ENCODE results near the gene POMGNT1. TPM values are rescaled to one million over a fixed set of nuclear protein-coding genes. Genes with fewer than 3 reads are reported as not detected.

The POMGNT1 gene
- polyA plus RNA-seq, 1 donor from 2014 or later: 128 TPM

DNA sequence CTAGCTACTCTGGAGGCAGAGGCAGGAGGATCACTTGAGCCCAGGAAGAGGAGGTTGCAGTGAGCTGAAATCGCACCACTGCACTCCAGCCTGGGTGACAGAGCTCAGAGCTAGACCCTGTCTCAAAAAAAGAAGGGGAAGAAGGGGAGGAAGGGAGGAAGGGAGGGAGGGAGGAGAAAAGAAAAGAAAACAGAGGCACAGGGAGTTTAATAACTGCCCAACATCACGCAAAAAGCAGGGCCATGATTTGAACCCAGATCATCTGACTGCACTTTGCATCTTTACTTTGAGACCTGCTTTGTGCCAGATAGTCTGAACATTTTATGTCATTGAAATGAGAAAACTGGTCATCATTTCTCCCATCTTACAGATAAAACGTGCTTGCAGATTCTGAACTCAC, 6.9 kb upstream of the POMGNT1 start (continued):
- TF ChIP-seq, protein P1, sequence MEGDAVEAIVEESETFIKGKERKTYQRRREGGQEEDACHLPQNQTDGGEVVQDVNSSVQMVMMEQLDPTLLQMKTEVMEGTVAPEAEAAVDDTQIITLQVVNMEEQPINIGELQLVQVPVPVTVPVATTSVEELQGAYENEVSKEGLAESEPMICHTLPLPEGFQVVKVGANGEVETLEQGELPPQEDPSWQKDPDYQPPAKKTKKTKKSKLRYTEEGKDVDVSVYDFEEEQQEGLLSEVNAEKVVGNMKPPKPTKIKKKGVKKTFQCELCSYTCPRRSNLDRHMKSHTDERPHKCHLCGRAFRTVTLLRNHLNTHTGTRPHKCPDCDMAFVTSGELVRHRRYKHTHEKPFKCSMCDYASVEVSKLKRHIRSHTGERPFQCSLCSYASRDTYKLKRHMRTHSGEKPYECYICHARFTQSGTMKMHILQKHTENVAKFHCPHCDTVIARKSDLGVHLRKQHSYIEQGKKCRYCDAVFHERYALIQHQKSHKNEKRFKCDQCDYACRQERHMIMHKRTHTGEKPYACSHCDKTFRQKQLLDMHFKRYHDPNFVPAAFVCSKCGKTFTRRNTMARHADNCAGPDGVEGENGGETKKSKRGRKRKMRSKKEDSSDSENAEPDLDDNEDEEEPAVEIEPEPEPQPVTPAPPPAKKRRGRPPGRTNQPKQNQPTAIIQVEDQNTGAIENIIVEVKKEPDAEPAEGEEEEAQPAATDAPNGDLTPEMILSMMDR (IDR thresholded peaks at IDR 0.05; ENCODE audit: poor library complexity, severe bottlenecking): no peak
- no peak for TF ChIP-seq EZH2 (IDR thresholded peaks at IDR 0.05; ENCODE audit: borderline replicate concordance, insufficient read depth, low read length, poor library complexity, severe bottlenecking)

- Histone ChIP-seq H3K4me2 (ENCODE audit: low read length) (no peak overlapping the region), H3K36me3 (ENCODE audit: insufficient read depth, low read length) (no peaks in the 10 kb centered on the region), H4K20me1 (ENCODE audit: insufficient read depth) (no peaks in the 10 kb centered on the region), H3F3A (ENCODE audit: insufficient read depth, low read length, poor library complexity, severe bottlenecking) (no peaks in the 10 kb centered on the region), H2AFZ (ENCODE audit: low read depth, low read length) (no peak overlapping the region), H3K79me2 (replicated peaks; ENCODE audit: insufficient read depth, low read length) (no peaks in the 10 kb centered on the region), H3K9me3 (ENCODE audit: low read length) (no peaks in the 10 kb centered on the region), H3K4me3 (ENCODE audit: low read length) (no peak overlapping the region), H3K27ac (ENCODE audit: low read length) (no peak overlapping the region), H3K27me3 (ENCODE audit: insufficient read depth, low read depth, low read length) (peaks cover 11% of the 10 kb centered on the region), H3K9me2 (ENCODE audit: insufficient read depth, low read length) (no peaks in the 10 kb centered on the region), H3K9ac (ENCODE audit: low read length) (no peak overlapping the region)
- TF ChIP-seq, protein P1 (IDR thresholded peaks at IDR 0.05; ENCODE audit: poor library complexity, severe bottlenecking): no peak
- no peak for TF ChIP-seq POLR2AphosphoS5 (IDR thresholded peaks at IDR 0.05)
- no peak for TF ChIP-seq RAD21 (conservative IDR thresholded peaks at IDR 0.05)
- TF ChIP-seq TAF1 (IDR thresholded peaks at IDR 0.05; ENCODE audit: low read depth): no peak
These were observed 6.1 kb upstream of the POMGNT1 start for GRCh38 chr1:46204406-46204742.

GRCh38 chr1:46203738-46204405, 5.6 kb upstream of the POMGNT1 start:
- Histone ChIP-seq H3K27me3 (ENCODE audit: insufficient read depth, low read depth, low read length) (peaks cover 11% of the 10 kb centered on the region), H3K4me2 (ENCODE audit: low read length) (peak overlapping the region; percentile 51), H3K9me2 (ENCODE audit: insufficient read depth, low read length) (no peaks in the 10 kb centered on the region), H3K36me3 (ENCODE audit: insufficient read depth, low read length) (no peaks in the 10 kb centered on the region), H4K20me1 (ENCODE audit: insufficient read depth) (no peaks in the 10 kb centered on the region), H3K27ac (ENCODE audit: low read length) (no peak overlapping the region), H3K4me3 (ENCODE audit: low read length) (peak overlapping the region; percentile 72), H3K9me3 (ENCODE audit: low read length) (no peaks in the 10 kb centered on the region), H3K79me2 (replicated peaks; ENCODE audit: insufficient read depth, low read length) (no peaks in the 10 kb centered on the region), H3F3A (ENCODE audit: insufficient read depth, low read length, poor library complexity, severe bottlenecking) (no peaks in the 10 kb centered on the region), H2AFZ (ENCODE audit: low read depth, low read length) (no peak overlapping the region), H3K9ac (ENCODE audit: low read length) (peak overlapping the region; percentile 62)
- TF ChIP-seq TAF1 (IDR thresholded peaks at IDR 0.05; ENCODE audit: low read depth) (no peak), EP300 (conservative IDR thresholded peaks at IDR 0.05; ENCODE audit: poor library complexity, severe bottlenecking) (no peak)
- TF ChIP-seq, protein P2, sequence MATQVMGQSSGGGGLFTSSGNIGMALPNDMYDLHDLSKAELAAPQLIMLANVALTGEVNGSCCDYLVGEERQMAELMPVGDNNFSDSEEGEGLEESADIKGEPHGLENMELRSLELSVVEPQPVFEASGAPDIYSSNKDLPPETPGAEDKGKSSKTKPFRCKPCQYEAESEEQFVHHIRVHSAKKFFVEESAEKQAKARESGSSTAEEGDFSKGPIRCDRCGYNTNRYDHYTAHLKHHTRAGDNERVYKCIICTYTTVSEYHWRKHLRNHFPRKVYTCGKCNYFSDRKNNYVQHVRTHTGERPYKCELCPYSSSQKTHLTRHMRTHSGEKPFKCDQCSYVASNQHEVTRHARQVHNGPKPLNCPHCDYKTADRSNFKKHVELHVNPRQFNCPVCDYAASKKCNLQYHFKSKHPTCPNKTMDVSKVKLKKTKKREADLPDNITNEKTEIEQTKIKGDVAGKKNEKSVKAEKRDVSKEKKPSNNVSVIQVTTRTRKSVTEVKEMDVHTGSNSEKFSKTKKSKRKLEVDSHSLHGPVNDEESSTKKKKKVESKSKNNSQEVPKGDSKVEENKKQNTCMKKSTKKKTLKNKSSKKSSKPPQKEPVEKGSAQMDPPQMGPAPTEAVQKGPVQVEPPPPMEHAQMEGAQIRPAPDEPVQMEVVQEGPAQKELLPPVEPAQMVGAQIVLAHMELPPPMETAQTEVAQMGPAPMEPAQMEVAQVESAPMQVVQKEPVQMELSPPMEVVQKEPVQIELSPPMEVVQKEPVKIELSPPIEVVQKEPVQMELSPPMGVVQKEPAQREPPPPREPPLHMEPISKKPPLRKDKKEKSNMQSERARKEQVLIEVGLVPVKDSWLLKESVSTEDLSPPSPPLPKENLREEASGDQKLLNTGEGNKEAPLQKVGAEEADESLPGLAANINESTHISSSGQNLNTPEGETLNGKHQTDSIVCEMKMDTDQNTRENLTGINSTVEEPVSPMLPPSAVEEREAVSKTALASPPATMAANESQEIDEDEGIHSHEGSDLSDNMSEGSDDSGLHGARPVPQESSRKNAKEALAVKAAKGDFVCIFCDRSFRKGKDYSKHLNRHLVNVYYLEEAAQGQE (IDR thresholded peaks at IDR 0.05; ENCODE audit: borderline replicate concordance): no peak

All from neural cell (in vitro differentiated cells).